K562 (cell line): ENCODE data around the gene CD93. TPM values are rescaled to one million over a fixed set of nuclear protein-coding genes. Genes with fewer than 3 reads are reported as not detected.

Experiments
- EGR1 ChIP-seq: fragments of 450-650 bp; conservative IDR thresholded peaks from 2 replicates; pipeline ENCODE4 v1.6.1; 2017; ENCODE audit warnings: mild to moderate bottlenecking
- ESRRA ChIP-seq: fragments of 450-650 bp; IDR thresholded peaks from 2 replicates; pipeline ENCODE4 v1.6.1; 2014; ENCODE audit warnings: low read depth, mild to moderate bottlenecking, moderate library complexity, borderline replicate concordance
- HNRNPLL ChIP-seq: fragments of 200-400 bp; formaldehyde crosslinking; IDR thresholded peaks from 2 replicates; pipeline ENCODE4 v1.6.1; 2017; ENCODE audit warnings: low read length, low read depth, mild to moderate bottlenecking; ENCODE audit not compliant: poor library complexity, severe bottlenecking
- KLF10 ChIP-seq: fragments of 250-450 bp; sonication (Bioruptor Pico); IDR thresholded peaks from 2 replicates; pipeline ENCODE4 v1.6.1; 2021; ENCODE audit warnings: matching md5 sums
- MXI1 ChIP-seq: IDR thresholded peaks from 2 replicates; pipeline ENCODE4 v1.6.1; 2011; ENCODE audit warnings: low read depth, mild to moderate bottlenecking, improper control_type of control experiment, low read length
- MYC ChIP-seq, 2 experiments: fragments of 250-450 bp in 1 of 2; sonication (Bioruptor Pico) in 1 of 2; IDR thresholded peaks; 2 replicates each; pipeline versions ENCODE4 v1.5.1 to v1.6.1; 2012 to 2021; ENCODE audit warnings: low read depth in 2 of 2, borderline replicate concordance in 1 of 2, improper control_type of control experiment in 1 of 2, low read length in 1 of 2, mild to moderate bottlenecking in 1 of 2, moderate library complexity in 1 of 2
- NCOA6 ChIP-seq: fragments of 450-650 bp; IDR thresholded peaks from 2 replicates; pipeline ENCODE4 v1.6.1; 2017; ENCODE audit warnings: mild to moderate bottlenecking
- PHB ChIP-seq: fragments of 250-450 bp; sonication (Bioruptor Pico); IDR thresholded peaks from 2 replicates; pipeline ENCODE4 v1.5.0; 2021
- PHF21A ChIP-seq: fragments of 450-650 bp; IDR thresholded peaks from 2 replicates; pipeline ENCODE4 v1.6.1; 2017; ENCODE audit warnings: low read depth, borderline replicate concordance
- RCOR1 ChIP-seq, 2 experiments: IDR thresholded peaks; 2 replicates each; pipeline ENCODE4 v1.6.1; 2012; ENCODE audit warnings: low read depth in 2 of 2, low read length in 2 of 2, borderline replicate concordance in 1 of 2, improper control_type of control experiment in 1 of 2
- SREBF2 ChIP-seq: sonication (generic); formaldehyde crosslinking; IDR thresholded peaks from 2 replicates; pipeline ENCODE4 v1.4.0; 2020; ENCODE audit warnings: mild to moderate bottlenecking, missing genetic modification reagents
- TCF3 ChIP-seq: sonication (generic); formaldehyde crosslinking; IDR thresholded peaks from 2 replicates; pipeline ENCODE4 v1.4.0; 2020; ENCODE audit warnings: mild to moderate bottlenecking, missing genetic modification reagents
- TEAD2 ChIP-seq: fragments of 450-650 bp; IDR thresholded peaks from 2 replicates; pipeline ENCODE4 v1.6.1; 2016; ENCODE audit warnings: missing genetic modification characterization, control low read depth, missing compliant biosample characterization
- TRIM24 ChIP-seq, 2 experiments: fragments of 450-650 bp; IDR thresholded peaks; 2 replicates each; pipeline ENCODE4 v1.6.1; 2016
- ZBTB2 ChIP-seq: fragments of 450-650 bp; IDR thresholded peaks from 2 replicates; pipeline ENCODE4 v1.6.1; 2016; ENCODE audit warnings: antibody characterized with exemption
- ZBTB7A ChIP-seq: IDR thresholded peaks from 2 replicates; pipeline ENCODE4 v1.6.1; 2011; ENCODE audit warnings: low read depth, mild to moderate bottlenecking, low read length, moderate library complexity, borderline replicate concordance; ENCODE audit not compliant: control insufficient read depth
- ZC3H8 ChIP-seq: fragments of 450-650 bp; IDR thresholded peaks from 2 replicates; pipeline ENCODE4 v1.6.1; 2017
- ZNF274 ChIP-seq: IDR thresholded peaks from 2 replicates; pipeline ENCODE4 v1.6.1; 2011; ENCODE audit warnings: low read depth, mild to moderate bottlenecking, low read length, moderate library complexity, borderline replicate concordance
- ZNF408 ChIP-seq: fragments of 250-450 bp; sonication (Bioruptor Pico); IDR thresholded peaks from 2 replicates; pipeline ENCODE4 v1.4.0; 2020; ENCODE audit warnings: low read depth, mild to moderate bottlenecking, moderate library complexity
- polyA plus RNA-seq, 8 experiments: library from polyadenylated mRNA; depleted of rRNA in 4 of 8; stranded (reverse) in 5 of 8; unstranded in 3 of 8; fragments of >200 nt; fragmentation: Nextera tagmentation in 2 of 8; fragmentation: Illumina TruSeq in 1 of 8; extraction: Ambion mirVana in 2 of 8; extraction: Trizol in 1 of 8; gene quantifications; 2 replicates each; pipeline versions ENCODE4 v1.2.1 to v1.2.3, GENCODE V29; 2011 to 2014; ENCODE audit warnings: inconsistent platforms in 1 of 8, missing spikeins in 1 of 8
- total RNA-seq, 7 experiments: library from RNA; depleted of rRNA in 6 of 7; stranded (reverse); fragments of >200 nt in 6 of 7; fragmentation: Illumina TruSeq in 2 of 7; extraction: Trizol in 2 of 7; gene quantifications; 2 replicates each; pipeline versions ENCODE4 v1.2.1 to v1.2.3, GENCODE V29; 2011 to 2021; ENCODE audit warnings: low replicate concordance in 1 of 7
- TF ChIP-seq, protein P1 (sequence below): IDR thresholded peaks from 2 replicates; pipeline ENCODE4 v1.6.1; 2011; ENCODE audit warnings: borderline replicate concordance, low read depth, mild to moderate bottlenecking, moderate library complexity, low read length; ENCODE audit not compliant: insufficient read depth, poor library complexity, severe bottlenecking
- TF ChIP-seq, protein P2 (sequence below): sonication (generic); formaldehyde crosslinking; IDR thresholded peaks from 2 replicates; pipeline ENCODE4 v1.8.0; 2022; ENCODE audit warnings: mild to moderate bottlenecking, low read depth, missing genetic modification reagents
- TF ChIP-seq, protein P3 (sequence below): fragments of 250-450 bp; sonication (Bioruptor Pico); IDR thresholded peaks from 2 replicates; pipeline ENCODE4 v1.5.0; 2022; ENCODE audit warnings: mild to moderate bottlenecking

The CD93 gene
- total and polyA plus RNA-seq, 9 of the 15 experiments (the other 6 are each of a cell fraction or from before 2014, with no cell fraction given), result 0.03 to 0.20 (median 0.05) TPM

GRCh38 chr20:23079016-23079351, 7.1 kb downstream of the CD93 start (continued):
- no peak for TF ChIP-seq ZBTB2
- TF ChIP-seq ESRRA, result 0 out of 2 replicates have a peak, but pooled peaks have one; percentile 20
- no peak for TF ChIP-seq ZNF408 (CRISPR knock-in tag)
- TF ChIP-seq ZC3H8, result no peak
- TF ChIP-seq MYC (IDR thresholded peaks at IDR 0.05; ENCODE audit: low read depth, low read length), result 0 out of 2 replicates have a peak, but pooled peaks have one; percentile 12
- TF ChIP-seq MYC (CRISPR knock-in tag; IDR thresholded peaks at IDR 0.05; ENCODE audit: borderline replicate concordance, low read depth), result no peak
- TF ChIP-seq MXI1, result no peak
- no peak for TF ChIP-seq ZBTB7A
- TF ChIP-seq KLF10, result no peak
- TF ChIP-seq RCOR1 (IDR thresholded peaks at IDR 0.05; ENCODE audit: borderline replicate concordance in 1 of 2, low read depth in 2 of 2, low read length in 2 of 2), result no peak
- TF ChIP-seq NCOA6, result no peak
- TF ChIP-seq SREBF2 (CRISPR knock-in tag), result no peak
- TF ChIP-seq TRIM24 (IDR thresholded peaks at IDR 0.05), result no peak
- TF ChIP-seq, protein P1, sequence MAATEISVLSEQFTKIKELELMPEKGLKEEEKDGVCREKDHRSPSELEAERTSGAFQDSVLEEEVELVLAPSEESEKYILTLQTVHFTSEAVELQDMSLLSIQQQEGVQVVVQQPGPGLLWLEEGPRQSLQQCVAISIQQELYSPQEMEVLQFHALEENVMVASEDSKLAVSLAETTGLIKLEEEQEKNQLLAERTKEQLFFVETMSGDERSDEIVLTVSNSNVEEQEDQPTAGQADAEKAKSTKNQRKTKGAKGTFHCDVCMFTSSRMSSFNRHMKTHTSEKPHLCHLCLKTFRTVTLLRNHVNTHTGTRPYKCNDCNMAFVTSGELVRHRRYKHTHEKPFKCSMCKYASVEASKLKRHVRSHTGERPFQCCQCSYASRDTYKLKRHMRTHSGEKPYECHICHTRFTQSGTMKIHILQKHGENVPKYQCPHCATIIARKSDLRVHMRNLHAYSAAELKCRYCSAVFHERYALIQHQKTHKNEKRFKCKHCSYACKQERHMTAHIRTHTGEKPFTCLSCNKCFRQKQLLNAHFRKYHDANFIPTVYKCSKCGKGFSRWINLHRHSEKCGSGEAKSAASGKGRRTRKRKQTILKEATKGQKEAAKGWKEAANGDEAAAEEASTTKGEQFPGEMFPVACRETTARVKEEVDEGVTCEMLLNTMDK, result peak; percentile 86
- TF ChIP-seq TCF3 (CRISPR knock-in tag), result no peak
- no peak for TF ChIP-seq EGR1
- TF ChIP-seq, protein P2, sequence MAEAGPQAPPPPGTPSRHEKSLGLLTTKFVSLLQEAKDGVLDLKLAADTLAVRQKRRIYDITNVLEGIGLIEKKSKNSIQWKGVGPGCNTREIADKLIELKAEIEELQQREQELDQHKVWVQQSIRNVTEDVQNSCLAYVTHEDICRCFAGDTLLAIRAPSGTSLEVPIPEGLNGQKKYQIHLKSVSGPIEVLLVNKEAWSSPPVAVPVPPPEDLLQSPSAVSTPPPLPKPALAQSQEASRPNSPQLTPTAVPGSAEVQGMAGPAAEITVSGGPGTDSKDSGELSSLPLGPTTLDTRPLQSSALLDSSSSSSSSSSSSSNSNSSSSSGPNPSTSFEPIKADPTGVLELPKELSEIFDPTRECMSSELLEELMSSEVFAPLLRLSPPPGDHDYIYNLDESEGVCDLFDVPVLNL (CRISPR knock-in tag), result no peak
- TF ChIP-seq TEAD2 (tag), result no peak
- TF ChIP-seq PHB (CRISPR knock-in tag), result no peak
- no peak for TF ChIP-seq HNRNPLL
- TF ChIP-seq ZNF274, result no peak
- no peak for TF ChIP-seq PHF21A
- TF ChIP-seq, protein P3, sequence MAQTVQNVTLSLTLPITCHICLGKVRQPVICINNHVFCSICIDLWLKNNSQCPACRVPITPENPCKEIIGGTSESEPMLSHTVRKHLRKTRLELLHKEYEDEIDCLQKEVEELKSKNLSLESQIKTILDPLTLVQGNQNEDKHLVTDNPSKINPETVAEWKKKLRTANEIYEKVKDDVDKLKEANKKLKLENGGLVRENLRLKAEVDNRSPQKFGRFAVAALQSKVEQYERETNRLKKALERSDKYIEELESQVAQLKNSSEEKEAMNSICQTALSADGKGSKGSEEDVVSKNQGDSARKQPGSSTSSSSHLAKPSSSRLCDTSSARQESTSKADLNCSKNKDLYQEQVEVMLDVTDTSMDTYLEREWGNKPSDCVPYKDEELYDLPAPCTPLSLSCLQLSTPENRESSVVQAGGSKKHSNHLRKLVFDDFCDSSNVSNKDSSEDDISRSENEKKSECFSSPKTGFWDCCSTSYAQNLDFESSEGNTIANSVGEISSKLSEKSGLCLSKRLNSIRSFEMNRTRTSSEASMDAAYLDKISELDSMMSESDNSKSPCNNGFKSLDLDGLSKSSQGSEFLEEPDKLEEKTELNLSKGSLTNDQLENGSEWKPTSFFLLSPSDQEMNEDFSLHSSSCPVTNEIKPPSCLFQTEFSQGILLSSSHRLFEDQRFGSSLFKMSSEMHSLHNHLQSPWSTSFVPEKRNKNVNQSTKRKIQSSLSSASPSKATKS, result no peak
